ENCODE measurements around the gene BCAS3. TPM values are rescaled to one million over a fixed set of nuclear protein-coding genes. Genes with fewer than 3 reads are reported as not detected.

The BCAS3 gene
- total and polyA plus RNA-seq, 4 donors: 5.8 to 24.6 (median 10.1) TPM

GRCh38 chr17:61284746-61285145, 607.1 kb downstream of the BCAS3 start:
- 87% methylated on average over 1 of the region's 1 CpG for WGBS
- no peak for TF ChIP-seq REST (IDR thresholded peaks at IDR 0.05)
- no peak for TF ChIP-seq EGR1 (IDR thresholded peaks at IDR 0.05; ENCODE audit: low read depth in 2 of 2)
- TF ChIP-seq TAF1 (conservative IDR thresholded peaks at IDR 0.05): no peak
- TF ChIP-seq HNF4G (IDR thresholded peaks at IDR 0.05): no peak
- no peak for TF ChIP-seq MAX (IDR thresholded peaks at IDR 0.05)
- no peak for TF ChIP-seq NR2F2 (IDR thresholded peaks at IDR 0.05)
- no peak for TF ChIP-seq GABPA (IDR thresholded peaks at IDR 0.05 in 1 of 2, conservative IDR thresholded peaks at IDR 0.05 in 1 of 2)
- TF ChIP-seq HNF4A (conservative IDR thresholded peaks at IDR 0.05): no peak
- no peak for TF ChIP-seq ATF3 (IDR thresholded peaks at IDR 0.05)
- no peak for TF ChIP-seq SP1 (IDR thresholded peaks at IDR 0.05)
- TF ChIP-seq FOXA2 (IDR thresholded peaks at IDR 0.05): no peak
- TF ChIP-seq ZBTB33 (IDR thresholded peaks at IDR 0.05): no peak
- no peak for TF ChIP-seq RAD21 (IDR thresholded peaks at IDR 0.05)
- TF ChIP-seq RXRA (IDR thresholded peaks at IDR 0.05): no peak
- no peak for TF ChIP-seq YY1 (IDR thresholded peaks at IDR 0.05)
- TF ChIP-seq JUND (IDR thresholded peaks at IDR 0.05): no peak
- TF ChIP-seq FOXA1 (IDR thresholded peaks at IDR 0.05): no peak
- no peak for TF ChIP-seq CTCF (IDR thresholded peaks at IDR 0.05; ENCODE audit: low read depth, low read length, missing input control)
- Histone ChIP-seq H3K4me3 (ENCODE audit: low read depth in 1 of 3, low read length in 3 of 3) (no peak overlapping the region), H3K9me3 (ENCODE audit: control insufficient read depth in 4 of 4, low read length in 3 of 4) (no peaks in the 10 kb centered on the region), H3K27ac (ENCODE audit: low read depth in 1 of 2, low read length in 2 of 2) (no peak overlapping the region), H3K4me1 (ENCODE audit: control insufficient read depth in 4 of 4, insufficient read depth in 4 of 4, low read length in 3 of 4) (no peaks in the 10 kb centered on the region), H3K36me3 (ENCODE audit: control insufficient read depth in 4 of 4, insufficient read depth in 3 of 4, low read depth in 1 of 4, low read length in 3 of 4) (no peaks in the 10 kb centered on the region), H3K9ac (ENCODE audit: low read depth in 1 of 2, low read length in 2 of 2) (no peak overlapping the region), H3K27me3 (ENCODE audit: control insufficient read depth in 4 of 4, insufficient read depth in 4 of 4, low read length in 3 of 4) (no peaks in the 10 kb centered on the region)
- DNase-seq (ENCODE audit: low spot score): no peak
